Right lobe of liver (tissue), 6 donors: Measurements from ENCODE around the gene NCF2. TPM values are rescaled to one million over a fixed set of nuclear protein-coding genes. Genes with fewer than 3 reads are reported as not detected.

ENCODE experiments used
- ATAC-seq, 4 donors: fragments of 200-7000 bp; cut with Tn5 transposase; one replicate each; pipeline ENCODE4 v1.9.1; 2020; ENCODE audit warnings: mild to moderate bottlenecking in 4 of 4, moderate library complexity in 4 of 4
- DNase-seq, 3 donors: peaks; one replicate each; pipeline ENCODE4 v3.0.0-alpha.2; 2020
- H3K27ac ChIP-seq, 3 donors: fragments of 200-600 bp; one replicate each; pipeline ENCODE4 v1.8.0; 2022
- H3K27me3 ChIP-seq, 2 donors: fragments of 200-600 bp; one replicate each; pipeline ENCODE4 v1.8.0; 2022
- H3K36me3 ChIP-seq, 4 donors: fragments of 200-600 bp; sonication (generic) in 1 of 4; one replicate each; pipeline versions ENCODE4 v1.5.1 to v1.8.0; 2017 to 2022; ENCODE audit warnings: control low read depth in 1 of 4
- H3K4me1 ChIP-seq, 4 donors: fragments of 200-600 bp; sonication (generic) in 1 of 4; one replicate each; pipeline versions ENCODE4 v1.5.1 to v1.8.0; 2017 to 2022; ENCODE audit warnings: control low read depth in 1 of 4
- H3K4me3 ChIP-seq, 3 donors: fragments of 200-600 bp; one replicate each; pipeline ENCODE4 v1.8.0; 2022
- H3K9me3 ChIP-seq, 4 donors: fragments of 200-600 bp; sonication (generic) in 1 of 4; one replicate each; pipeline versions ENCODE4 v1.5.1 to v1.8.0; 2017 to 2022; ENCODE audit warnings: control low read depth in 1 of 4
- CTCF ChIP-seq, 4 donors: fragments of 200-600 bp in 3 of 4; fragments of 450-650 bp in 1 of 4; IDR thresholded peaks; one replicate each; pipeline versions ENCODE4 v1.5.1 to v1.8.0; 2016 to 2022; ENCODE audit warnings: antibody characterized with exemption in 4 of 4, mild to moderate bottlenecking in 2 of 4
- POLR2A ChIP-seq: fragments of 450-650 bp; IDR thresholded peaks from one replicate; pipeline ENCODE4 v1.6.1; 2017; ENCODE audit warnings: antibody characterized with exemption, mild to moderate bottlenecking
- WGBS: methylation state at CpG from one replicate; pipeline ENCODE4 v1.1.6; 2018; ENCODE audit warnings: low coverage, low lambda C conversion rate; ENCODE audit not compliant: insufficient coverage; ENCODE audit errors: missing lambda C conversion rate; 5-methylcytosine and 5-hydroxymethylcytosine counted together
- intact Hi-C, 2 donors: fragments of 100-400 bp; cut with DNase I; formaldehyde crosslinking; loops; one replicate each; pipeline versions ENCODE4 v1.11.2 to v1.14.1; 2022
- long read RNA-seq: library from polyadenylated mRNA; unstranded; transcript quantifications from one replicate; pipeline ENCODE4 v2.0.0, GENCODE V29; 2019
- total RNA-seq, 6 experiments: library from RNA; depleted of rRNA in 2 of 6; stranded (reverse); fragments of >200 nt in 2 of 6; fragmentation: NEBNext Ultra II Directional in 3 of 6; extraction: Animal tissue kit (Norgen Biotek cat#: 25700) in 3 of 6; gene quantifications; one replicate each; pipeline versions ENCODE4 v1.1.0 to v1.2.4, GENCODE V29; 2016 to 2023
- donor health status: DM: no; HTN: yes; CAD: no.
- donor health status: DM: no; HTN: no; CAD: no.
- donor health status: DM: no; HTN: no; CAD: no.
- donor health status: DM: no; HTN: yes; CAD: no.
- donor health status: DM: no; HTN: yes; CAD: no.

Gene NCF2
- total RNA-seq = 10 to 100 TPM in 3 of 6 experiments, 1 to 10 TPM in 3; 3.0 to 11.4 (median 7.9) TPM
- long read RNA-seq, partial matches to known transcripts = 0 of 1 reads
- long read RNA-seq, other reads (novel, unspliced or antisense) = 0 of 1 reads

- H3K27me3 ChIP-seq = no peaks in the 10 kb centered on the region
- DNase-seq (peak in 1 of 3 donors; percentile 52), ATAC-seq (peak; percentile 67 to 80 (median 78))
- no peaks in the 10 kb centered on the region for H3K9me3 ChIP-seq
- intact Hi-C loops = no loop called here
- no peaks in the 10 kb centered on the region for H3K36me3 ChIP-seq
- H3K27ac ChIP-seq = peak within 1 kb of the TSS in 2 of 3 donors; percentile 62 to 66
- 56% methylated on average over 4 of the region's 6 CpGs for WGBS
- H3K4me1 ChIP-seq = no peaks in the 10 kb centered on the region
- H3K4me3 ChIP-seq = peak within 1 kb of the TSS; percentile 1 to 26 (median 6)
- no peak for TF ChIP-seq CTCF (IDR thresholded peaks at IDR 0.05)
- TF ChIP-seq POLR2A = no peak
These were observed at the start of gene NCF2 for GRCh38 chr1:183590244-183591191. Gene NCF2, minus strand, starts transcription at chr1:183590459. Its CDS starts 130 bp downstream, at chr1:183590329.

- intact Hi-C loops = loop anchor here in 1 of 2 donors (10.0 kb wide), 1 partner anchor 164 kb away; the partner anchor contains the start of gene SMG7
- Histone ChIP-seq H3K27ac (no peak overlapping the region), H3K27me3 (no peaks in the 10 kb centered on the region), H3K4me3 (no peak overlapping the region), H3K36me3 (no peaks in the 10 kb centered on the region), H3K4me1 (peaks cover 0 to 36% (median 3%) of the 10 kb centered on the region in 4 donors), H3K9me3 (no peaks in the 10 kb centered on the region)
- WGBS = 90% methylated on average over 4 of the region's 7 CpGs
- no peak for TF ChIP-seq POLR2A
- TF ChIP-seq CTCF (IDR thresholded peaks at IDR 0.05) = no peak
- ATAC-seq (no peak), DNase-seq (no peak)
These were observed 48.6 kb upstream of the NCF2 start for GRCh38 chr1:183638649-183639387.

GRCh38 chr1:183636783-183637182, 46.5 kb upstream of the NCF2 start:
- DNase-seq = no peak
- intact Hi-C loops = loop anchor here in 1 of 2 donors (10.0 kb wide), 1 partner anchor 162 kb away; the partner anchor contains the start of gene SMG7
- ATAC-seq = peak in 2 of 4 donors; percentile 0 to 5
- Histone ChIP-seq H3K4me1 (peaks cover 0 to 56% (median 12%) of the 10 kb centered on the region in 4 donors), H3K4me3 (peak overlapping the region; percentile 69 to 83 (median 72)), H3K27me3 (no peaks in the 10 kb centered on the region), H3K36me3 (no peaks in the 10 kb centered on the region), H3K9me3 (no peaks in the 10 kb centered on the region), H3K27ac (peak overlapping the region in 2 of 3 donors; percentile 67 to 70)
- 24% methylated on average over 5 of the region's 5 CpGs for whole genome bisulfite sequencing
- no peak for TF ChIP-seq CTCF (IDR thresholded peaks at IDR 0.05)
- no peak for TF ChIP-seq POLR2A

- ATAC-seq (peak in 1 of 4 donors; percentile 52), DNase-seq (no peak)
- Histone ChIP-seq H3K36me3 (no peaks in the 10 kb centered on the region), H3K4me3 (peak overlapping the region; percentile 69 to 83 (median 72)), H3K27me3 (no peaks in the 10 kb centered on the region), H3K9me3 (no peaks in the 10 kb centered on the region), H3K27ac (peak overlapping the region in 2 of 3 donors; percentile 67 to 70), H3K4me1 (peaks cover 0 to 60% (median 12%) of the 10 kb centered on the region in 4 donors)
- TF ChIP-seq POLR2A (no peak), CTCF (IDR thresholded peaks at IDR 0.05) (no peak)
- intact Hi-C loops = loop anchor here in 1 of 2 donors (10.0 kb wide), 1 partner anchor 162 kb away; the partner anchor contains the start of gene SMG7
- WGBS = 4% methylated on average over 10 of the region's 15 CpGs
These were observed 46.0 kb upstream of the NCF2 start for GRCh38 chr1:183636334-183636682.
